SHP77 (cell line): Measurements from ENCODE around the gene CD70.
A peak's percentile ranks its signal among the peaks of the same experiment; 100 is the strongest.
"Not testable (repeated sequence)": the region's sequence is repeated elsewhere in the genome, so short reads cannot be mapped to it uniquely, and the experiment has no call there.

Source experiments
- DNase-seq, 2 experiments: peaks; one replicate each; lab custom pipeline; 2025; lab: John Stamatoyannopoulos, UW

CD70 gene

GRCh38 chr19:6590827-6591319, at the start of gene CD70:
Gene CD70 (minus strand): TSS chr19:6591150. CDS start chr19:6591002, 148 bp downstream.
- DNase-seq: no peak

- not testable (repeated sequence) for DNase-seq
These were observed 49.4 kb upstream of the CD70 start for GRCh38 chr19:6640333-6640732.

GRCh38 chr19:6639439-6639838, 48.5 kb upstream of the CD70 start:
- no peak for DNase-seq

GRCh38 chr19:6633456-6633813, 42.5 kb upstream of the CD70 start:
- DNase-seq: not testable (repeated sequence)

- DNase-seq: peak; percentile 52 to 58
These were observed 42.0 kb upstream of the CD70 start for GRCh38 chr19:6632747-6633455.

- peak; percentile 65 to 80 for DNase-seq
These were observed 41.2 kb upstream of the CD70 start for GRCh38 chr19:6632002-6632621.

- no peak for DNase-seq
These were observed 35.8 kb upstream of the CD70 start for GRCh38 chr19:6626764-6627163.

GRCh38 chr19:6617374-6617773, 26.4 kb upstream of the CD70 start:
- no peak for DNase-seq

GRCh38 chr19:6616011-6616410, 25.1 kb upstream of the CD70 start:
- DNase-seq: no peak

GRCh38 chr19:6613711-6614110, 22.8 kb upstream of the CD70 start:
- no peak for DNase-seq

- DNase-seq: no peak
These were observed 20.2 kb upstream of the CD70 start for GRCh38 chr19:6610934-6611852.

GRCh38 chr19:6608940-6609339, 18.0 kb upstream of the CD70 start:
- no peak for DNase-seq

- DNase-seq: not testable (repeated sequence)
These were observed 17.2 kb upstream of the CD70 start for GRCh38 chr19:6608146-6608545.

GRCh38 chr19:6606276-6607070, 15.5 kb upstream of the CD70 start:
- not testable (repeated sequence) for DNase-seq

GRCh38 chr19:6604906-6605305, 14.0 kb upstream of the CD70 start:
- DNase-seq: no peak

GRCh38 chr19:6602729-6603114, 11.8 kb upstream of the CD70 start:
- DNase-seq: no peak

GRCh38 chr19:6601537-6602052, 10.6 kb upstream of the CD70 start:
- not testable (repeated sequence) for DNase-seq

GRCh38 chr19:6600951-6601536, 10.1 kb upstream of the CD70 start:
- not testable (repeated sequence) for DNase-seq

- DNase-seq: no peak
These were observed 9.0 kb upstream of the CD70 start for GRCh38 chr19:6599866-6600454.

- DNase-seq: not testable (repeated sequence)
These were observed 7.4 kb upstream of the CD70 start for GRCh38 chr19:6598254-6598892.
